Measurements from ENCODE around the gene CENPU. TPM values are rescaled to one million over a fixed set of nuclear protein-coding genes. Genes with fewer than 3 reads are reported as not detected.

The CENPU gene
- total and polyA plus RNA-seq, 2 of the 8 experiments (the other 6 are each of a cell fraction or from before 2014, with no cell fraction given) = 32.1 to 122 TPM

GRCh38 chr4:184775854-184776555 lies 42.1 kb upstream of the CENPU start:
- Histone ChIP-seq H3K79me2 (ENCODE audit: control insufficient read depth in 1 of 2, insufficient read depth in 2 of 2, low read length in 2 of 2) (no peaks in the 10 kb centered on the region), H2BK5ac (ENCODE audit: low read depth, low read length) (no peak overlapping the region), H3K4me3 (ENCODE audit: extremely low read depth in 1 of 4, insufficient read depth in 2 of 4, low read depth in 3 of 4, low read length in 4 of 4) (no peak overlapping the region), H2BK20ac (ENCODE audit: low read length) (no peak overlapping the region), H3K23me2 (ENCODE audit: low read depth, low read length) (0 out of 2 replicates have a peak, but pooled peaks cover 2% of the 10 kb centered on the region), H2BK15ac (ENCODE audit: low read length) (no peak overlapping the region), H4K5ac (ENCODE audit: insufficient read length, low read depth, low read length) (no peak overlapping the region), H2BK12ac (ENCODE audit: low read depth, low read length) (no peak overlapping the region), H3K18ac (ENCODE audit: extremely low read depth, low read length) (no peak overlapping the region), H3K23ac (ENCODE audit: insufficient read length) (no peak overlapping the region), H3K14ac (ENCODE audit: insufficient read length) (no peak overlapping the region), H4K91ac (replicated peaks; ENCODE audit: insufficient read length, low read length) (no peak overlapping the region), H2BK120ac (replicated peaks; ENCODE audit: low read depth, low read length) (no peak overlapping the region), H3K27me3 (replicated peaks in 1 of 4; ENCODE audit: control insufficient read depth in 3 of 4, extremely low read depth in 1 of 4, insufficient read depth in 3 of 4, low read length in 3 of 4) (no peaks in the 10 kb centered on the region), H3K27ac (ENCODE audit: low read depth, low read length) (no peak overlapping the region), H3K4ac (replicated peaks; ENCODE audit: insufficient read length, low read depth, low read length) (no peak overlapping the region), H3K36me3 (ENCODE audit: control insufficient read depth in 2 of 4, insufficient read depth in 4 of 4, low read length in 3 of 4) (no peaks in the 10 kb centered on the region; a peak in 1 of 8 replicates), H2AFZ (ENCODE audit: low read length) (no peak overlapping the region; the same call in 1 of the 2 replicates), H4K20me1 (replicated peaks in 1 of 2; ENCODE audit: control insufficient read depth in 1 of 2, insufficient read depth in 2 of 2, low read length in 2 of 2) (no peaks in the 10 kb centered on the region), H3K56ac (replicated peaks; ENCODE audit: insufficient read length, low read depth, low read length) (no peak overlapping the region), H3K4me2 (ENCODE audit: insufficient read depth in 1 of 2, low read depth in 2 of 2, low read length in 2 of 2) (no peak overlapping the region), H3K4me1 (replicated peaks in 1 of 4; ENCODE audit: control insufficient read depth in 3 of 4, insufficient read depth in 4 of 4, low read length in 3 of 4) (no peaks in the 10 kb centered on the region), H3K9ac (replicated peaks in 1 of 4; ENCODE audit: extremely low read depth in 1 of 4, low read depth in 3 of 4, low read length in 3 of 4) (no peak overlapping the region), H3K79me1 (ENCODE audit: low read depth, low read length) (no peaks in the 10 kb centered on the region), H3K9me3 (ENCODE audit: insufficient read depth in 2 of 2, low read depth in 1 of 2, low read length in 1 of 2) (0 out of 4 replicates have a peak, but pooled peaks cover 0 to 6% of the 10 kb centered on the region in 2 experiments), H2AK5ac (ENCODE audit: low read depth, low read length) (no peak overlapping the region), H4K8ac (ENCODE audit: extremely low read depth, insufficient read depth, low read length) (no peak overlapping the region)
- 92% methylated on average over 13 of the region's 13 CpGs; no CpG with 5 or more reads in 1 of the 2 experiments for WGBS, 2 experiments (ENCODE audit: extremely low coverage in 1 of 2, insufficient coverage in 1 of 2, insufficient read length in 1 of 2, insufficient replicate concordance in 2 of 2, low coverage in 1 of 2, low lambda C conversion rate in 2 of 2, missing lambda C conversion rate in 1 of 2)
- ChIA-PET CTCF (ENCODE audit: partially characterized antibody) (no interaction called here), POLR2A (ENCODE audit: partially characterized antibody) (no interaction called here)
- FAIRE-seq = no peak
- no peak for DNase-seq (ENCODE audit: low read depth in 1 of 2, low spot score in 2 of 2)
- no peak for TF ChIP-seq JUND (IDR thresholded peaks at IDR 0.05; ENCODE audit: low read length)
- no peak for TF ChIP-seq ATF2 (IDR thresholded peaks at IDR 0.05; ENCODE audit: low read length)
- TF ChIP-seq SP1 (IDR thresholded peaks at IDR 0.05; ENCODE audit: low read depth, low read length) = no peak
- TF ChIP-seq TBP (IDR thresholded peaks at IDR 0.05; ENCODE audit: low read depth, low read length) = no peak
- no peak for TF ChIP-seq SIN3A (conservative IDR thresholded peaks at IDR 0.05 in 1 of 2, IDR thresholded peaks at IDR 0.05 in 1 of 2; ENCODE audit: low read depth in 1 of 2, low read length in 2 of 2)
- no peak for TF ChIP-seq KDM5A (IDR thresholded peaks at IDR 0.05; ENCODE audit: low read length)
- TF ChIP-seq SAP30 (IDR thresholded peaks at IDR 0.05; ENCODE audit: insufficient read depth, insufficient replicate concordance, low read length) = no peak
- TF ChIP-seq TEAD4 (IDR thresholded peaks at IDR 0.05; ENCODE audit: low read depth, low read length) = no peak
- no peak for TF ChIP-seq SIRT6 (IDR thresholded peaks at IDR 0.05; ENCODE audit: low read length)
- no peak for TF ChIP-seq POLR2AphosphoS5 (IDR thresholded peaks at IDR 0.05; ENCODE audit: low read depth, low read length)
- TF ChIP-seq MAFK (IDR thresholded peaks at IDR 0.05; ENCODE audit: low read depth, low read length) = no peak
- TF ChIP-seq TAF7 (optimal IDR thresholded peaks at IDR 0.05; ENCODE audit: borderline replicate concordance, low read depth, low read length) = no peak
- TF ChIP-seq POLR2A (IDR thresholded peaks at IDR 0.05; ENCODE audit: control extremely low read depth in 1 of 2, low read depth in 2 of 2, low read length in 2 of 2) = no peak

Measured in H1 (cell line).